NCI-H2029 treated with DMSO at 0.1 percent for 48 hours (cell line): Measurements from ENCODE around the gene PLEKHA3.
A peak's percentile ranks its signal among the peaks of the same experiment; 100 is the strongest.
"Not testable (repeated sequence)": the region's sequence is repeated elsewhere in the genome, so short reads cannot be mapped to it uniquely, and the experiment has no call there.

Experiments
- DNase-seq: peaks from one replicate; lab custom pipeline; 2025; lab: John Stamatoyannopoulos, UW

PLEKHA3 gene

GRCh38 chr2:178522950-178523595 is 42.8 kb downstream of the PLEKHA3 start:
- peak; percentile 39 for DNase-seq

GRCh38 chr2:178523596-178524134 is 43.4 kb downstream of the PLEKHA3 start:
- DNase-seq, result no peak

GRCh38 chr2:178525010-178525409 is 44.8 kb downstream of the PLEKHA3 start:
- DNase-seq, result not testable (repeated sequence)

- not testable (repeated sequence) for DNase-seq
Observed at GRCh38 chr2:178525460-178525859, 45.2 kb downstream of the PLEKHA3 start.

- DNase-seq, result no peak
Observed at GRCh38 chr2:178526256-178526655, 46.0 kb downstream of the PLEKHA3 start.

- DNase-seq, result no peak
Observed at GRCh38 chr2:178527592-178527991, 47.3 kb downstream of the PLEKHA3 start.

GRCh38 chr2:178528647-178529046 is 48.4 kb downstream of the PLEKHA3 start:
- no peak for DNase-seq

- DNase-seq, result no peak
Observed at GRCh38 chr2:178529194-178529593, 48.9 kb downstream of the PLEKHA3 start.

- DNase-seq, result no peak
Observed at GRCh38 chr2:178530131-178530530, 49.9 kb downstream of the PLEKHA3 start.

- no peak for DNase-seq
Observed at GRCh38 chr2:178530625-178531142, 50.4 kb downstream of the PLEKHA3 start.

- DNase-seq, result no peak
Observed at GRCh38 chr2:178531168-178531567, 50.9 kb downstream of the PLEKHA3 start.

- no peak for DNase-seq
Observed at GRCh38 chr2:178536037-178536436, 55.8 kb downstream of the PLEKHA3 start.

- DNase-seq, result no peak
Observed at GRCh38 chr2:178542161-178542560, 61.9 kb downstream of the PLEKHA3 start.

GRCh38 chr2:178542569-178542968 is 62.3 kb downstream of the PLEKHA3 start:
- no peak for DNase-seq

- DNase-seq, result no peak
Observed at GRCh38 chr2:178550352-178550751, 70.1 kb downstream of the PLEKHA3 start.

- DNase-seq, result no peak
Observed at GRCh38 chr2:178553047-178553446, 72.8 kb downstream of the PLEKHA3 start.
